Activated naive CD4-positive, alpha-beta T cell treated with anti-CD3 and anti-CD28 coated beads for 36 hours (primary cell): Measurements from ENCODE around the gene HOXA9. TPM values are rescaled to one million over a fixed set of nuclear protein-coding genes. Genes with fewer than 3 reads are reported as not detected.

Source experiments
- CTCF ChIA-PET: fragments of 350-600 bp; sonication (Branson Sonifier 250); formaldehyde crosslinking; loops from one replicate; lab custom pipeline; 2021; ENCODE audit warnings: antibody characterized with exemption; lab: Charles Lee
- DNase-seq: peaks from one replicate; pipeline ENCODE4 v3.0.0-alpha.2; 2020
- H3K27ac Mint-ChIP-seq: one replicate; pipeline ENCODE4 v1.8.0; 2021; ENCODE audit warnings: mild to moderate bottlenecking, mixed read lengths
- H3K27me3 Mint-ChIP-seq: one replicate; pipeline ENCODE4 v1.8.0; 2021; ENCODE audit warnings: low read depth, mixed read lengths
- H3K36me3 Mint-ChIP-seq: one replicate; pipeline ENCODE4 v1.8.0; 2021; ENCODE audit warnings: low read depth, mixed read lengths
- H3K4me1 Mint-ChIP-seq: one replicate; pipeline ENCODE4 v1.8.0; 2021; ENCODE audit warnings: low read depth, mixed read lengths
- H3K4me3 Mint-ChIP-seq: one replicate; pipeline ENCODE4 v1.8.0; 2021; ENCODE audit warnings: mild to moderate bottlenecking, moderate library complexity, mixed read lengths
- H3K9me3 Mint-ChIP-seq: one replicate; pipeline ENCODE4 v1.8.0; 2021; ENCODE audit warnings: mixed read lengths
- intact Hi-C: fragments of 100-400 bp; cut with micrococcal nuclease; formaldehyde crosslinking; loops from one replicate; pipeline ENCODE4 v1.15.1; 2023
- total RNA-seq, 2 experiments: library from RNA; stranded (reverse); gene quantifications; one replicate each; pipeline ENCODE4 v1.2.3, GENCODE V29; 2021

Gene HOXA9
- total RNA-seq, 2 experiments from 2014 or later, result not detected

- Mint-ChIP-seq H3K4me1 (peaks cover 9% of the 10 kb centered on the region), H3K9me3 (no peaks in the 10 kb centered on the region), H3K4me3 (no peak overlapping the region), H3K27me3 (peaks cover 63% of the 10 kb centered on the region), H3K27ac (no peak overlapping the region), H3K36me3 (no peaks in the 10 kb centered on the region)
- no peak for DNase-seq
- CTCF ChIA-PET, result interaction anchor here (0.6 to 1.4 kb wide), 3 partner anchors 35 to 393 kb away, joined by 3 to 5 read pairs (median 3); no protein-coding TSS in a partner anchor
- intact Hi-C loops, result no loop called here
These were observed 20.6 kb downstream of the HOXA9 start for GRCh38 chr7:27144781-27145164.

DNA sequence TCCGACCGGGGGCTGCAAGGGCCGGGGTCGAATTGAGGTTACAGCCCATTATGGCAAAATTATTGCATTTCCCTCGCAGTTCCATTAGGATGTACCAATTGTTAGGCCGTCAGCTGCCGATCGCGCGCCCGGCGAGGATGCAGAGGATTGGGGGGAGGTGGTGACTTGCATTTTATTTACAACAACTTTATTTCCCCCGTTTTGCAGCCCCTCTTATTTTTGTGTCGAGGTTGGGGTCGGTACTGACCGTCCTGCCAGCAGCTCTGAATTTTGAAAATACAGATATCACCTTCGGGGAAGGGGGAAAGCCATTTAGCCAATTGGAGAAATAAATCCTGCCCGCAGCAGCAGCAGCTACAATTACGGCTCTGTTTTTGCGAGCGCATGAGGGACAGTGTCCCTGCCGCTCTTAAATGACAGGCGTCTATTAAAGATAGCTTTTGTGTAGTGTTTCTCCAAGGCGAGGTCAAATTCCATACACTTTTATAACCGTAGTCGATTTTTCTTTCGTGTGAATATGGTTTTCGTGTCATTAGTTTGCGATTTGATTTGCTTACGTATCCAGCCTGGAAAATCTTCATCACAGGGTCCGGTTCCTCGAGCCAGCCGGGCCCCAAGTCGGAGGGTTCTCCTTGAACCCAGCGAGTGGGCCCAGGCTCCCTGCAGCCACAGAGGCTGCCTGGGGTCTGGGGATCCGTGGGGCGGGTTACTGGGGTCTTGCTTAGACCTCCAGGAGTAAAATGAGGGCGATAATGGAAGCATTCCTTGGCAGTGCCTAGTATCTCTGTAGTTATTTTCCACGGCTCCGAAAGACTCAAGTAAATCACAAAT is 21.2 kb downstream of the HOXA9 start:
- intact Hi-C loops, result no loop called here
- H3K27me3 Mint-ChIP-seq, result peaks cover 58% of the 10 kb centered on the region
- no peaks in the 10 kb centered on the region for H3K9me3 Mint-ChIP-seq
- CTCF ChIA-PET, result interaction anchor here (0.6 to 1.4 kb wide), 3 partner anchors 11 to 392 kb away, joined by 3 to 5 read pairs (median 3); no protein-coding TSS in a partner anchor
- no peak for DNase-seq
- peaks cover 9% of the 10 kb centered on the region for H3K4me1 Mint-ChIP-seq
- H3K36me3 Mint-ChIP-seq, result no peaks in the 10 kb centered on the region
- no peak overlapping the region for H3K4me3 Mint-ChIP-seq
- no peak overlapping the region for H3K27ac Mint-ChIP-seq

DNA sequence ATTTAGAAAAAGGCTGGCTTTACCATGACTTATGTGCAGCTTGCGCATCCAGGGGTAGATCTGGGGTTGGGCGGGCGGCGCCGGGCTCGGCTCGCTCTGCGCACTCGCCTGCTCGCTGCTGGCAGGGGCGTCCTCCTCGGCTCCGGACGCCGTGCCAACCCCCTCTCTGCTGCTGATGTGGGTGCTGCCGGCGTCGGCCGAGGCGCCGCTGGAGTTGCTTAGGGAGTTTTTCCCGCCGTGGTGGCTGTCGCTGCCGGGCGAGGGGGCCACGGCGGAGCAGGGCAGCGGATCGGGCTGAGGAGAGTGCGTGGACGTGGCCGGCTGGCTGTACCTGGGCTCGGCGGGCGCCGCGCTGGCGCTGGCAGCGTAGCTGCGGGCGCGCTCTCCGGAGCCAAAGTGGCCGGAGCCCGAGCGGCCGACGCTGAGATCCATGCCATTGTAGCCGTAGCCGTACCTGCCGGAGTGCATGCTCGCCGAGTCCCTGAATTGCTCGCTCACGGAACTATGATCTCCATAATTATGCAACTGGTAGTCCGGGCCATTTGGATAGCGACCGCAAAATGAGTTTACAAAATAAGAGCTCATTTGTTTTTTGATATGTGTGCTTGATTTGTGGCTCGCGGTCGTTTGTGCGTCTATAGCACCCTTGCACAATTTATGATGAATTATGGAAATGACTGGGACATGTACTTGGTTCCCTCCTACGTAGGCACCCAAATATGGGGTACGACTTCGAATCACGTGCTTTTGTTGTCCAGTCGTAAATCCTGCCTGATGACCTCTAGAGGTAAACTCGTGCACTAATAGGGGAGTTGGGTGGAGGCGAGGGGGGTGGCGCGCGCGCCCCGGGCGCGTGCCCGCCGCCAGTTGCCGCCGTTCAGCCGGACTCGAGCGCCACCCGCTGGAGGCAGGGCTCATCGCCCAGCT is 22.1 kb downstream of the HOXA9 start, which contains the start of gene HOXA5:
TSS of gene HOXA5 (minus strand) at position 659 of the 927 bp plus-strand sequence. CDS start at position 585, 74 bp downstream.
- CTCF ChIA-PET, result interaction anchor here (1.3 kb wide), 1 partner anchor 10 kb away, joined by 3 read pairs; no protein-coding TSS in a partner anchor
- peaks cover 3% of the 10 kb centered on the region for H3K4me1 Mint-ChIP-seq
- no peak within 1 kb of the TSS for H3K27ac Mint-ChIP-seq
- no peaks in the 10 kb centered on the region for H3K9me3 Mint-ChIP-seq
- DNase-seq, result no peak
- intact Hi-C loops, result no loop called here
- peaks cover 59% of the 10 kb centered on the region for H3K27me3 Mint-ChIP-seq
- no peaks in the 10 kb centered on the region for H3K36me3 Mint-ChIP-seq
- no peak within 1 kb of the TSS for H3K4me3 Mint-ChIP-seq

DNA sequence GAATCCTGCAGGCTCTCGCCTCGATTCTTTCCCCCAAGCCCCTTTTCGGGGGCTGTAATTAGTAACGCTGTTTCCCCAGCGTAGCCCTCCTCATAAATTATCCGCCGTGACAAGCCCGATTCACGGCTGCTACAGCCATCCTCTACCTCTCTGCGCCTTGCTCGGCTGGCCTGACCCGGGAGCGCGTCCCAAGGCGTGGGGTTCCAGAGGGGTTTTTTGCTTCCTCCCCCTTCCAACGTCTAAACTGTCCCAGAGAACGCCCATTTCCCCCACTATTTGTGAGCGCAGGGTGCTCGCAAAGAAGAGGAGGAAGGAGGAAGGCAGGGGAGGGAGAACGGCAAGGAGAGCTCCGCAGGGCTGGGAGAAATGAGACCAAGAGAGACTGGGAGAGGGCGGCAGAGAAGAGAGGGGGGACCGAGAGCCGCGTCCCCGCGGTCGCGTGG is 22.7 kb downstream of the HOXA9 start:
- no peak for DNase-seq
- no peak overlapping the region for H3K4me3 Mint-ChIP-seq
- no peaks in the 10 kb centered on the region for H3K36me3 Mint-ChIP-seq
- H3K27ac Mint-ChIP-seq, result no peak overlapping the region
- H3K27me3 Mint-ChIP-seq, result peaks cover 62% of the 10 kb centered on the region
- intact Hi-C loops, result no loop called here
- CTCF ChIA-PET, result no interaction called here
- H3K4me1 Mint-ChIP-seq, result no peaks in the 10 kb centered on the region
- no peaks in the 10 kb centered on the region for H3K9me3 Mint-ChIP-seq

DNA sequence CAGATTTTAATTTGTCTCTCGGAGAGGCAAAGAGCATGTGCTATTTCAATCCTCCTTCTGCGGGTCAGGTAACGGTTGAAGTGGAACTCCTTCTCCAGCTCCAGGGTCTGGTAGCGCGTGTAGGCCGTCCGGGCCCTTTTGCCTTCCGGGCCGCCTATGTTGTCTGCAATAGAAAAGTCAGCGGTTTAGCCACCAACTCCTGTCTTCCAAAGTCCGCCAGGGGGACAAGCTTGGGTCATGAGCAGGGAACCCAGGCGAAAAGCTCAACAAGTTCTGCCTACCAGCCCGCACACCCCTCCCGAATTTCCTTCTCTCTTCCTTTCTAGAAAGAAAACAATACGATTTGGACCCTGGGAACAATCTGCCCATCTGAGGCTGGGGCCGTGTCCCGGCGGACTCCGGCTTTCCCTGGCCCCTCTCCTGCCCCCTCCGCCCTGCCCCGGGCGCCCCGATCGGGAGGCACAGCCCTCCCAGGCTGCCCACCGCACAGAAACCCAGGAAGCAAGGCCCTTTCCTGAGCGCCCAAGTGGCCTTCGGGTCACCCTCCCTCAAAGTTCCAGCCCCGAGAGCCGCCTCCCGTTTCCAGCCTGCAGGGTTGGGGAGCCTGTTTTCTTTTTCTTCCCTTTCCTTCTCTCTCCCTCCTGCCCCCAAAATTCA is 23.3 kb downstream of the HOXA9 start:
- no peaks in the 10 kb centered on the region for H3K9me3 Mint-ChIP-seq
- no peak overlapping the region for H3K4me3 Mint-ChIP-seq
- no peak overlapping the region for H3K27ac Mint-ChIP-seq
- H3K4me1 Mint-ChIP-seq, result no peaks in the 10 kb centered on the region
- no peaks in the 10 kb centered on the region for H3K36me3 Mint-ChIP-seq
- CTCF ChIA-PET, result interaction anchor here (0.7 kb wide), 1 partner anchor 37 kb away, joined by 3 read pairs; no protein-coding TSS in a partner anchor
- H3K27me3 Mint-ChIP-seq, result peaks cover 60% of the 10 kb centered on the region
- intact Hi-C loops, result no loop called here
- no peak for DNase-seq

DNA sequence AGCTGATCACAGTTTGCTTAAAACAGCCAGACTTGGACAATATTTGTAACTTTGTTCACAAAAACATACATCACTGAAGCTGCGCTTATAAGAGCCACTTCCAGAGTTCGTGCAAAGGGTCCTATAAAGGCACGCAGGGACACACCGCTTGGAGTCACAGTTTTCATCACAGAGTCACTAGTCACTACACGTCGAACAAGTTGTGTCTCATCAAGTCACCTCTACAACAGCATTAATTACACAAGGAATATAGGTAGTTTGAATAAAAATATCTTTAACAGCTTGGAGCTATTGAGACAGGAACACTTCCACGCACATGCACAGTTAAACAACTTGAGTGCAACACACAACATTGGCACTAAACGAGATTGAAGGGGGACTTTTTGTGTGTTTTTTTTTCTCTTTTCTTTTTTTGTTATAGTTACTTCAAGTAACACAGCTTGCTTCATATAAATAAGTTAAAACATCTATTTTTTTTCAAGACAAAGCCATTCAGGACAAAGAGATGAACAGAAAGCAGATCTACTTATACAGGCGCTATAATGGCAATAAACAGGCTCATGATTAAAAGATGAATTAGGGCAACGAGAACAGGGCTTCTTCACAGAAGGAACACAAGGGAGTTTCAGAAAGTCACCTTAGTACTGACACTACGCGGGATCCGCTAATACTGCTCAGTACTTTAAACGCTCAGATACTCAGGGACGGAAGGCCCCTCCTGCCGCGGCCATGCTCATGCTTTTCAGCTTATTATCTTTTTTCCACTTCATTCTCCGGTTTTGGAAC is 24.0 kb downstream of the HOXA9 start:
- Mint-ChIP-seq H3K27me3 (peaks cover 56% of the 10 kb centered on the region), H3K27ac (no peak overlapping the region), H3K4me3 (no peak overlapping the region), H3K9me3 (no peaks in the 10 kb centered on the region), H3K4me1 (no peaks in the 10 kb centered on the region), H3K36me3 (no peaks in the 10 kb centered on the region)
- DNase-seq, result no peak
- CTCF ChIA-PET, result interaction anchor here (0.7 kb wide), 1 partner anchor 38 kb away, joined by 3 read pairs; no protein-coding TSS in a partner anchor
- intact Hi-C loops, result no loop called here

DNA sequence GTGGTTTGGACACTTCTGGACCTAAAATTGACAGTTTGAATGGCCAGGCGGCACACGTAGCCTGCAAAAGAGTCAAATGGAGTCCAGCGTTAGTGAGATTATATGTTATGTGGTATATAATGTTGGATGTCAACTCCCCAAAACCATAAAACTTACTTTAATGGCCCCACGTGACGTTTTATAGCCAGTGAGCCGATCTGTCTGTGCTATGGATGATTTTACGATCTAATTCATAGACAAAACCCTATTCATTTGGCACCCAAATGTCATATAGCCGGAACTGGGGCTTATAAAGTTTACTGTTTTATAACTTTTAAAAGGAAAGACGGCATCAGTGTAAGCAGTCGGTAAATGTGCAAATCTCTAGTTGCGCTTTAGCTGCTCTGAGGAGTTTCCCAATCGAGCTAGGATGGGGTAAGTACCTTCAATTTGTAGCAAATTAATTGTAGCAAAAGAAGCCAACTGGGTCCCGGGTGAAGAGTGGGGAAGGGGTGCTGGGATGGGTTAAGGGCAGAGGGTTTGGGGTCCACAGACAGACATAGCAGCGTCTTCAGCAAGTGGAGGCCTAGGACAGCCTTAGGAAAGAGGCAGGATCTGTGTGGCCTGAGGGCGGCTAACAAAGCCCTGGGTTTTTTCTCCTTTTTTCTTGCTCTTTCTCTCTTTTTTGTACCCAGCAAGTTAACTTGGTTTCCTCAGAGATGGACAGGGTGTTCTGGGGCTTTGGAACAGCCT is 25.0 kb downstream of the HOXA9 start:
- no peaks in the 10 kb centered on the region for H3K36me3 Mint-ChIP-seq
- H3K9me3 Mint-ChIP-seq, result no peaks in the 10 kb centered on the region
- CTCF ChIA-PET, result interaction anchor here (1.9 kb wide), 1 partner anchor 10 kb away, joined by 8 read pairs; no protein-coding TSS in a partner anchor
- H3K4me1 Mint-ChIP-seq, result peaks cover 3% of the 10 kb centered on the region
- H3K4me3 Mint-ChIP-seq, result no peak overlapping the region
- no peak for DNase-seq
- intact Hi-C loops, result no loop called here
- peaks cover 59% of the 10 kb centered on the region for H3K27me3 Mint-ChIP-seq
- no peak overlapping the region for H3K27ac Mint-ChIP-seq

DNA sequence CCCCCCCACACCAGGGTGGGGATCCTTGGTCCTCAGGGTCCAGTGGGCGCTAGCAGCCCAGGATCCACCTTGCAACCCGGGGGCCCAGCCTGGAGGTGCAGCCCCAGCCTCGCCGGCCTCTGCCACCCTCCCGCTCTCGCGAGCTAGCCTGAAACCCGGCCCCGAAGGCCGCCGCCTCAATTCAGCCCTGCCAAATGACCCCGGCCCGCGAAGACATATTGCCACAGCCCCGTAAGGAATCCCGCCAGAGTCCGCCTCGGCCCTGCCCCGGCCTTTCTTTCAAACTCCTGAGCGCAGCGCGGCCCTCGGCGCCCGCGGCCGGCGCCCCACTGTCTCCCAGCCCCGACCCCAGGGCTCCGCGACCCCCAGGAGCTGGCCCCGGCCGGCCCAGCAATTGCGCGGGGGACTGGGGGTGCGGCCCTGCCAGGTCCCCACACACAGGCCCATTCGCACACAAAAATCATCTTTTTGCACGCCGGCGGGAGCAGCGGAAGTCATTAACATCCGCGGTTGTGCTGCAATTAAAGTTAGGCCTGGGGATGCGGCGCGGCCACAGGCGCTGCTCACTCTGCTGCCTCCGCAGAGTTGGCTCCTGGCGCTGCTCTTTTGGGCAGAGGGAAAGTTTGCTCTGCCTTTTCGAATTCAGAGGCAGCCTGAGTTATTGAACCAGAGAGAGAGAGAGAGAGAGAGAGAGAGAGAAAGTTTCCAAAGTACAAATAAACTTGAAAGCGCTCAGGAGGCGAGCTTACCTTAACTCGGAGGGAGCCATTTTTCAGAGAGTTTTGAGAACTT is 25.8 kb downstream of the HOXA9 start:
- Mint-ChIP-seq H3K36me3 (no peaks in the 10 kb centered on the region), H3K4me1 (peaks cover 9% of the 10 kb centered on the region), H3K27ac (no peak overlapping the region), H3K27me3 (peaks cover 57% of the 10 kb centered on the region), H3K4me3 (no peak overlapping the region), H3K9me3 (no peaks in the 10 kb centered on the region)
- CTCF ChIA-PET, result interaction anchor here (1.9 kb wide), 1 partner anchor 11 kb away, joined by 8 read pairs; no protein-coding TSS in a partner anchor
- no peak for DNase-seq
- intact Hi-C loops, result no loop called here

- CTCF ChIA-PET, result interaction anchor here (1.9 kb wide), 1 partner anchor 11 kb away, joined by 8 read pairs; no protein-coding TSS in a partner anchor
- Mint-ChIP-seq H3K27ac (no peak overlapping the region), H3K9me3 (no peaks in the 10 kb centered on the region), H3K4me3 (no peak overlapping the region), H3K36me3 (no peaks in the 10 kb centered on the region), H3K4me1 (peaks cover 15% of the 10 kb centered on the region), H3K27me3 (peaks cover 54% of the 10 kb centered on the region)
- intact Hi-C loops, result no loop called here
- DNase-seq, result no peak
These were observed 26.4 kb downstream of the HOXA9 start for GRCh38 chr7:27138985-27139333.

- no peak for DNase-seq
- Mint-ChIP-seq H3K4me3 (no peak overlapping the region), H3K36me3 (no peaks in the 10 kb centered on the region), H3K27me3 (peaks cover 55% of the 10 kb centered on the region), H3K9me3 (no peaks in the 10 kb centered on the region), H3K27ac (no peak overlapping the region), H3K4me1 (peaks cover 19% of the 10 kb centered on the region)
- CTCF ChIA-PET, result no interaction called here
- intact Hi-C loops, result no loop called here
These were observed 26.9 kb downstream of the HOXA9 start for GRCh38 chr7:27138472-27138871.
